DOHH2 (cell line): ENCODE results near the gene P2RX3.
"Not testable (repeated sequence)": the region's sequence is repeated elsewhere in the genome, so short reads cannot be mapped to it uniquely, and the experiment has no call there.

Experiments used
- CTCF ChIP-seq: fragments of 200-600 bp; sonication (generic); IDR thresholded peaks from one replicate; pipeline ENCODE4 v1.5.1; 2014; ENCODE audit warnings: antibody characterized with exemption, mild to moderate bottlenecking, low read depth, low read length; ENCODE audit not compliant: poor library complexity, severe bottlenecking
- EZH2phosphoT487 ChIP-seq: fragments of 200-600 bp; sonication (generic); IDR thresholded peaks from 2 replicates; pipeline ENCODE4 v1.6.1; 2017; ENCODE audit warnings: borderline replicate concordance, mild to moderate bottlenecking, antibody characterized with exemption, low read length, moderate library complexity, mixed read lengths

GRCh38 chr11:57296205-57296604, 41.9 kb upstream of the P2RX3 start:
- not testable (repeated sequence) for TF ChIP-seq EZH2phosphoT487, CTCF
